Cardiac fibroblast (primary cell): ENCODE results near the gene GCNA.
A peak's percentile ranks its signal among the peaks of the same experiment; 100 is the strongest.
"Not testable (repeated sequence)": the region's sequence is repeated elsewhere in the genome, so short reads cannot be mapped to it uniquely, and the experiment has no call there.

ENCODE experiments used
- DNase-seq, 2 donors: peaks; one replicate each; pipeline versions ENCODE4 v3.0.0 to v3.0.0-alpha.2; 2010; ENCODE audit warnings: low read depth in 2 of 2
- H3K4me3 ChIP-seq, 2 donors: replicated peaks in 1 of 2; 1 replicate in 1 of 2; 2 replicates in 1 of 2; pipeline ENCODE4 v1.5.1; 2011; ENCODE audit warnings: low read depth in 2 of 2, low read length in 2 of 2, mild to moderate bottlenecking in 2 of 2, moderate library complexity in 1 of 2
- CTCF ChIP-seq: IDR thresholded peaks from one replicate; pipeline ENCODE4 v1.5.1; 2011; ENCODE audit warnings: low read depth, mild to moderate bottlenecking, low read length, inconsistent platforms

The GCNA gene

GRCh38 chrX:71657267-71657666, 79.0 kb downstream of the GCNA start:
- TF ChIP-seq CTCF: no peak
- DNase-seq: peak in 1 of 2 donors; percentile 6
- no peak overlapping the region for H3K4me3 ChIP-seq

GRCh38 chrX:71659342-71659741, 81.1 kb downstream of the GCNA start:
- TF ChIP-seq CTCF: no peak
- no peak overlapping the region for H3K4me3 ChIP-seq
- no peak for DNase-seq

GRCh38 chrX:71659959-71660358, 81.7 kb downstream of the GCNA start:
- DNase-seq: no peak
- TF ChIP-seq CTCF: no peak
- H3K4me3 ChIP-seq: no peak overlapping the region

- TF ChIP-seq CTCF: no peak
- DNase-seq: no peak
- H3K4me3 ChIP-seq: no peak overlapping the region
Observed at GRCh38 chrX:71660562-71661416, 82.6 kb downstream of the GCNA start.

- TF ChIP-seq CTCF: no peak
- no peak for DNase-seq
- H3K4me3 ChIP-seq: no peak overlapping the region
Observed at GRCh38 chrX:71661919-71662318, 83.7 kb downstream of the GCNA start.

GRCh38 chrX:71662654-71663053, 84.4 kb downstream of the GCNA start:
- not testable (repeated sequence) for H3K4me3 ChIP-seq, DNase-seq
